HUES48 (cell line): Measurements from ENCODE around the gene JMY.
A peak's percentile ranks its signal among the peaks of the same experiment; 100 is the strongest.
"Not testable (repeated sequence)": the region's sequence is repeated elsewhere in the genome, so short reads cannot be mapped to it uniquely, and the experiment has no call there.

Experiments used
- H3K27ac ChIP-seq: one replicate; pipeline ENCODE4 v1.7.0; 2013; ENCODE audit warnings: low read depth, low read length, inconsistent platforms
- H3K27me3 ChIP-seq: 2 replicates; pipeline ENCODE4 v1.6.1; 2013; ENCODE audit warnings: mild to moderate bottlenecking, low read length; ENCODE audit not compliant: control insufficient read depth, insufficient read depth
- H3K36me3 ChIP-seq: 2 replicates; pipeline ENCODE4 v1.6.1; 2013; ENCODE audit warnings: low read length; ENCODE audit not compliant: control insufficient read depth, insufficient read depth
- H3K4me1 ChIP-seq: 2 replicates; pipeline ENCODE4 v1.6.1; 2013; ENCODE audit warnings: mild to moderate bottlenecking, low read length; ENCODE audit not compliant: control insufficient read depth, insufficient read depth
- H3K4me3 ChIP-seq: 2 replicates; pipeline ENCODE4 v1.5.1; 2013; ENCODE audit warnings: mild to moderate bottlenecking, low read depth, low read length
- H3K9ac ChIP-seq: 2 replicates; pipeline ENCODE4 v1.6.1; 2013; ENCODE audit warnings: mild to moderate bottlenecking, low read depth, low read length, moderate library complexity
- H3K9me3 ChIP-seq: 2 replicates; pipeline ENCODE4 v1.6.1; 2013; ENCODE audit warnings: low read length; ENCODE audit not compliant: control insufficient read depth, insufficient read depth

JMY gene

DNA sequence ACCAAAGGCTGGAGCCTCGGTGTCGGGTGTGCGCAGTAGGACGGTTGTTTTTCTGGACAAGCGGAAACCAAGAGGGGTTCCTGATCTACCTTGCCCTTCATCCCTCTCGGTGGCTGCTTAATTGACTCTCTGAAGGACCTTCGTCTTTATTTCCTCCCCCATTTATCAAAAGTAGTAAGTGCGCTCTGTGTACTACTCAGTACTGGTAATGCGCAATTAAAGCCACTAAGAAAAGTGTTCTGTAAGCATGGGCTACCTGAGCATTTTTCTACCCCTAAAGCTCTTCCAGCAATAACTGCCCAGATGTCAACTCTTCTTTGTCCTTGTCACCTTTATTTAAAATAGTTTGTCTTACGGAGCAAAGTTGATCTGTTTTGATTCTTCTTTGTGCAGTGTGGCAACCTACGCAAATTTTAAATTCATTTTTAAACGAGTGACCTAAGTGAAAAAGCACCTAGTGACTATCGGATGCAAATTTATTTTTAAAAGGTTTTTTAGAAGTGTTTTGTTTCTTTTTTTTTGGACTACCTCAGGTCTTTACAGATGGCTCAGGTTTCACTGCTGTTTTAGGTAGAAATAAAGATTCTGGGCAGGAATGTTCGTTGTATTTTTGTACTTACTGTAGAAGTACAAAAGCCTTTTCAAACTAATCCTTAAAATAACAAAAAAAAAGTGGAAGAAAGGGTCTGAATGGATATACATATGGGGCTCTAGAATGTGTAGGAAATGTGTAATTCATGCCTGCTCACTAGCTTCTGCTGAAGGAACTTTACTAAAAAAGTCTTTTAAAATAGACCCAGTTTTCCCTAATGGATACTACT, 2.0 kb downstream of the JMY start:
- peak overlapping the region; percentile 78 for H3K4me3 ChIP-seq
- H3K27me3 ChIP-seq = no peaks in the 10 kb centered on the region
- no peak overlapping the region for H3K27ac ChIP-seq
- H3K9me3 ChIP-seq = no peaks in the 10 kb centered on the region
- peak overlapping the region; percentile 75 for H3K9ac ChIP-seq
- peaks cover 26% of the 10 kb centered on the region for H3K4me1 ChIP-seq
- no peaks in the 10 kb centered on the region for H3K36me3 ChIP-seq

DNA sequence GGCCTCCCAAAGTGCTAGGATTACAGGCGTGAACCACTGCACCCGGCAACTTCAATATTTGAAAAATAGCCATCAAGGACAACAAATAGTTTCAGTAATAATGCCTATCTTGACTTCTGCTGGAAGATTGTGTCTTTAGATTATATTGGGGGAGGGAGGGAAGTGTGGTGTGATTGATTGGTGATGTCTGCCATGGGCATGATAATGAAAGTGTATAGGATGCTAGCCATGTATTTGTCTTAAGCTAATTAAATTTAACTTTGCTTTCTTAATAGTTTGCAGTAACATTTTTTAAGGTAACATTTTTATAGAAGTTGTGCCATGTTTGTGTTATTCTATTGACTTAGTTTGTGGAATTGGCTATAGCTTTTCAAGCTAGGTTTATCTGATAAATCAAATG, 4.6 kb downstream of the JMY start:
- Histone ChIP-seq H3K27me3 (no peaks in the 10 kb centered on the region), H3K9ac (no peak overlapping the region), H3K27ac (no peak overlapping the region), H3K4me1 (peaks cover 30% of the 10 kb centered on the region), H3K36me3 (no peaks in the 10 kb centered on the region), H3K9me3 (no peaks in the 10 kb centered on the region), H3K4me3 (no peak overlapping the region)

DNA sequence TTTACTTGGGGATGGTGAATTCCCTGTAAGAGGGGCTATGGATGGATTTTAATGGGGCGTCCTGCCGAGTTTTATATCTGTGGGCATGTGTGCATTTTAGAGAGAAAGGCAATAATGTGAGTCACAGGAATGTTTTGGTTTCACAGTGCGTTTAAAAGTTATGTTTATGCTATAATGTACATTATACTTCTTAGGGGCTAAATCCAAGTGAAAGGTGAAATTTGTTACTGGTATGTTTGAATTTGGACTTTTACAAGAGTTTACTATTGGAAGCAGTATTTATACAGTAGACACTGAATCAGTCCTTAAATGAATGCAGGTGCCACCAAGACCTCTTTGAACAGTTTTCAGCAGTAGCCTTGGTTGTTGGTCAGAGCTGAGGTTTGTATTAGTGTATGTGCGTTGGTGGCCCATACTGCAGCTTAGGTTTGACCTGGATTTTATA, 5.6 kb downstream of the JMY start:
- H3K9me3 ChIP-seq = no peaks in the 10 kb centered on the region
- no peaks in the 10 kb centered on the region for H3K27me3 ChIP-seq
- peaks cover 30% of the 10 kb centered on the region for H3K4me1 ChIP-seq
- H3K27ac ChIP-seq = no peak overlapping the region
- no peaks in the 10 kb centered on the region for H3K36me3 ChIP-seq
- no peak overlapping the region for H3K4me3 ChIP-seq
- H3K9ac ChIP-seq = no peak overlapping the region

DNA sequence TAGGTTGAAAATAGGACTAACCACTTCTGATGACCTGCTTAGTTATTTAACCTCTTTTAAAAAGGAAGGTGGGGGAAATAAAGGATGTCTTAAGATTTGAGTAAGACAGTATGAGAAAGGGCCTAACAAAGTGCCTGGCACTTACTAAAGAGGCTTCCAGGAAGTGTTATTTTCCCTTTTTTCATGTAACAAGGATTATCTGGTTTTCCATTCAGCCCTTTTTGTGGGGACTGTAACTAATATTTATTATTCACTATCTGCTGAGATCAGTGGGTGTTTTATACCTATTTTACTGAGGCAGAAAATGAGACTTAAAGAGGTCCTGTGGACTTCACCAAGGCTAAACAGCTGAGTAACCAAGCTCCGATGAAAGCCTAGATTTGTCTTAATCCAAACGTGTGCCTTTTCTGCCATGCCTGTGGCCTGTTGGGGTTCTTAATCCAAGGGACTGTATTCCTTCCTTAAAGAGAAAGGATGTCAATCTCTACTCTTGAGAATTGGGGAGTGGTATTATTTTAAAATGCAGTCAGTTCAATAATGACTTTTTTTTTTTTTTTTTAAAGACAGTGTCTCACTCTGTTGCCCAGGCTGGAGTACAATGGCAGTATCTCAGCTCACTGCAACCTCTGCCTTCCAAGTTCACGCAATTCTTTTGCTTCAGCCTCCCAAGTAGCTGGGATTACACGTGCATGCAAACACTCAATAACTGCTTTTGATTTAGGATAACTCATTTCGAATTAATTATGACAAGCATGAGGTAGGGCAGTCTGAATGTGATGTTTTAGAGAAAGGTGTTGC, 6.5 kb downstream of the JMY start:
- Histone ChIP-seq H3K9ac (no peak overlapping the region), H3K4me1 (peaks cover 30% of the 10 kb centered on the region)

GRCh38 chr5:79243224-79243623, 7.3 kb downstream of the JMY start:
- Histone ChIP-seq H3K9ac (no peak overlapping the region), H3K27ac (no peak overlapping the region), H3K4me1 (peaks cover 30% of the 10 kb centered on the region)

More for the DNA sequence above, 6.5 kb downstream of the JMY start:
- Histone ChIP-seq H3K27ac (no peak overlapping the region), H3K4me3 (no peak overlapping the region), H3K27me3 (no peaks in the 10 kb centered on the region), H3K36me3 (no peaks in the 10 kb centered on the region), H3K9me3 (no peaks in the 10 kb centered on the region)

DNA sequence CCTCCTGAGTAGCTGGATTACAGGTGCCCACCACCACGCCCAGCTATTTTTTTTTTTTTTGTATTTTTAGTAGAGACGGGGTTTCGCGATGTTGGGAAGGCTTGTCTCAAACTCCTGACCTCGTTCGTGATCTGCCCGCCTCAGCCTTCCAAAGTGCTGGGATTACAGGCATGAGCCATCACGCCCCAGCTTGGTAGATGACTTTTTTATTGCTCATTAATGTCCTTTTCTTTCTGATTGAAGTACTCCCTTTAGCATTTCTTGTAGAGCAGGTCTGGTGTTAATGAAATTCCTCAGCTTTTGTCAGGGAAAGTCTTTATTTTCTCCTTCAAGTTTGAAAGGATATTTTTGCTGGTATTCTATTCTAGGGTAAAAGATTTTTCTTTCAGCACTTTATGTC, 18.1 kb downstream of the JMY start:
- not testable (repeated sequence) for H3K27ac ChIP-seq, H3K4me3 ChIP-seq, H3K9me3 ChIP-seq, H3K9ac ChIP-seq, H3K36me3 ChIP-seq, H3K27me3 ChIP-seq
- peaks cover 28% of the 10 kb centered on the region for H3K4me1 ChIP-seq

More at GRCh38 chr5:79243224-79243623, 7.3 kb downstream of the JMY start:
- Histone ChIP-seq H3K36me3 (no peaks in the 10 kb centered on the region), H3K4me3 (no peak overlapping the region), H3K27me3 (no peaks in the 10 kb centered on the region), H3K9me3 (no peaks in the 10 kb centered on the region)

DNA sequence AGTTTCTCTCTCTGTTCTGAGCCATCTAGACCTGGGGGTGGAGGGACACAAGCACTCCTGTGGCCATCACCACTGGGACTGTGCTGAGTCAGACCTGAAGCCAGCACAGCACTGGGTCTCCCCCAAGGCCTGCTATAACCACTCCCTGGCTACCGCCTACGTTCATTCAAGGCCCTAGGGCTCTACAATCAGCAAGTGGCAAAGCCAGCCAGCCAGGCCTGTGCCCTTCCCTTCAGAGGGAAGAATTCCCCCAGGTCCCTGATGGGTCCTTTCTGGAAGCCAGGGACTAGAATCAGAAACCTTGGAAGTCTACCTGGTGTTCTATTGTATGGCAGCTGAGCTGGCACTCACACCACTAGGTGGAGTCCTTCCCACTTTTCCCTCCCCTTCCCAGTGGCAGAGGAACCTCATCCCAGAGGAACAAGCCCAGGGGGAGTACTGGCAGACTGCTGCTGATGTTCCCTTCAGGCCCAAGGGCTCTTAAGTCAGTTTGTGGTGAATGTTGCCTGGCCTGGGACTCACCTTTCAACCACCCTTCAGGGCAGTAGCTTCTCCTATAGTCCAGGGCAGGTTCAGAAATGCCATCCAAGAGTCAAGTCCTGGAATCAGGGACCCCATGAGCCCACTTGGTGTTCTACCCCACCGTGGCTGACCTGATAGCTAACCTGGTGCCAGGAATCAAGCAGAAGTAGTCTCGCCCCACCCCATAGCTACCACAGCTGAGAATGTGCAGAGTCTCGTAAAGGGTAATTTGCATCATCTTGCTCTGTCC, 20.0 kb downstream of the JMY start:
- H3K9me3 ChIP-seq = no peaks in the 10 kb centered on the region
- no peak overlapping the region for H3K9ac ChIP-seq
- H3K27ac ChIP-seq = no peak overlapping the region
- H3K27me3 ChIP-seq = no peaks in the 10 kb centered on the region
- no peak overlapping the region for H3K4me3 ChIP-seq
- peaks cover 32% of the 10 kb centered on the region for H3K4me1 ChIP-seq
- H3K36me3 ChIP-seq = no peaks in the 10 kb centered on the region

GRCh38 chr5:79256563-79256962, 20.6 kb downstream of the JMY start:
- peaks cover 38% of the 10 kb centered on the region for H3K4me1 ChIP-seq
- no peaks in the 10 kb centered on the region for H3K9me3 ChIP-seq
- H3K27ac ChIP-seq = no peak overlapping the region

DNA sequence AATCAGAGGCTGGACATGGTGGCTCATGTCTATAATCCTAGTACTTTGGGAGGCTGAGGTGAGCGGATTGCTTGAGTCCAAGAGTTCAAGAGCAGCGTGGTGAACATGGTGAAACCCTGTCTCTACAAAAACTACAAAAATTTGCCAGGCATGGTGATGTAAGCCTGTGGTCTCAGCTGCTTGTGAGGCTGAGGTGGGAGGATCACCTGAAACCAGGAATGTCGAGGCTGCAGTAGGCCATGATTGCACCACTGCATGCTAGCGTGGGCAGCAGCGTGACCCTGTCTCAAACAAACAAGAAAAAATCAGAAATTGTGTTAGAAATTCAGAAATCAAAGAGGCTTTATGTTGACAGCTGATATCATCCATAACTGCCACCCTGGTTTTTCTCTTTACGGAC, 21.4 kb downstream of the JMY start:
- H3K4me1 ChIP-seq = peaks cover 46% of the 10 kb centered on the region
- peak overlapping the region; percentile 12; the same call in 1 of the 2 replicates for H3K9ac ChIP-seq
- no peak overlapping the region for H3K4me3 ChIP-seq
- no peaks in the 10 kb centered on the region for H3K9me3 ChIP-seq
- no peaks in the 10 kb centered on the region for H3K27me3 ChIP-seq
- H3K27ac ChIP-seq = no peak overlapping the region
- H3K36me3 ChIP-seq = no peaks in the 10 kb centered on the region

More at GRCh38 chr5:79256563-79256962, 20.6 kb downstream of the JMY start:
- Histone ChIP-seq H3K4me3 (no peak overlapping the region), H3K36me3 (no peaks in the 10 kb centered on the region), H3K27me3 (no peaks in the 10 kb centered on the region), H3K9ac (no peak overlapping the region)

- no peak overlapping the region for H3K27ac ChIP-seq
- H3K9ac ChIP-seq = no peak overlapping the region
- H3K4me1 ChIP-seq = peaks cover 52% of the 10 kb centered on the region
- H3K27me3 ChIP-seq = no peaks in the 10 kb centered on the region
- H3K4me3 ChIP-seq = no peak overlapping the region
- no peaks in the 10 kb centered on the region for H3K9me3 ChIP-seq
- no peaks in the 10 kb centered on the region for H3K36me3 ChIP-seq
Measured at GRCh38 chr5:79258801-79259200, 22.9 kb downstream of the JMY start.
